ENCODE results near the gene TNFAIP8. TPM values are rescaled to one million over a fixed set of nuclear protein-coding genes. Genes with fewer than 3 reads are reported as not detected.

The TNFAIP8 gene
- total and polyA plus RNA-seq, 9 donors, result 1.4 to 14.6 (median 5.0) TPM

DNA sequence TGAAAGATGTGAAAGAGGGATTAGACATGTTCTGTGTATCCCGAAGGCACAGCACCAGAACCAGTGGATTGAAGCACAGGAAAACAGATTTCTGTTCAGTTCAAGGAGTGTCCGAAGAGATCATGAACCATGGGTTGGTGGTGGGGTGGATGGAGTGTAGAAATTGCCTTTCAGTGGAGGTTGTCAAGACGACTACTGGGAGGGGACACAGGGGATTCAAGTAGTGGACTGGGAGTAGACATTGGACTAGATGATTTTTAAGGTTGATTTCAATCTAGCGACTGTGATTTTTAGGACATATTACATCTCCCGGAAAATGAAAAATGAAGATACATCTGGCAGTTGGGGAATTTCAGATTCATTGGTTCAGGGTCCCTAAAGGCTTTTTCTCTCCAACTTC is 35.9 kb upstream of the TNFAIP8 start:
- WGBS, 3 donors, result 94 to 97% (median 97%) methylated on average over 5 of the region's 5 CpGs
- no peak for DNase-seq
- intact Hi-C loops (cut with DNase I), result no loop called here

DNA sequence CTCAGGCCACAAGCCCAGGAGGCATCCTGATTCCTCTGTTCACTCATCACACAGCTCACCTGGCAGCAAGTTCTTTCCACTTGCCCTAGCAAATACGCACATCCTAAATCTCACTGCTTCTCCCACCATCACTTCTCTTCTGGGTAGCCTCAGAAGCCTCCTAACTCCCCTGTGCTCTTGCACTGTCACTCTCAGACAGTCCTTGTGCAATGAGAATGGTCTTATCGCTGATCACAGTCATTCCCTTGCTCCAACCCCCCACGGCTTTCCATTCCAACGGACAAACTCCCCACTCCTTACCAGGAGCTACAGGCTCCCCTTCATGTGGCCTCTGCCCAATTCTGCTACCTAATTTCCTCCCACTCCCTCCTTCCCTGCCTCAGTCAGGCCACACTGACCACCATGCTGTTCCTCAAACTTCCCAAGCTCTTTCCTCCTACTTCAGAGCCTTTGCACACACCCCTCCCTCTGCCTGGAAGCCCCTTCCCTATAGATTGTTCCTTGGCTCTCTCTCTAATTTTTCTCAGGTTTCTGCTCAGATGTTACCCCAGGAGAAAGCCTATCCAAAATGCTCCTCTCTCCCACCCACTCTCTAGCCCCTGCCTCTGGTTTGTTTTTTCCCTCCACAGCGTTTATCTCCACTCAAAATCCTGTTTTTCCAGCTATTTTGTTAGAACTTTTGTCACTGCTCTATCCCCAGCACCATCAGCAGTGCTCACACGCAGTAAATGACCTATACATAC is 34.1 kb upstream of the TNFAIP8 start:
- Histone ChIP-seq H3K36me3 (no peaks in the 10 kb centered on the region), H3K27ac (no peak overlapping the region), H3K4me1 (ENCODE audit: insufficient read depth) (no peaks in the 10 kb centered on the region), H3K4me3 (no peak overlapping the region), H3K9me3 (no peaks in the 10 kb centered on the region), H3K27me3 (no peaks in the 10 kb centered on the region)
- DNase-seq, result no peak
- 84 to 87% (median 86%) methylated on average over 6 of the region's 6 CpGs for WGBS, 3 donors
- TF ChIP-seq EP300 (IDR thresholded peaks at IDR 0.05), result no peak
- TF ChIP-seq, protein P1, sequence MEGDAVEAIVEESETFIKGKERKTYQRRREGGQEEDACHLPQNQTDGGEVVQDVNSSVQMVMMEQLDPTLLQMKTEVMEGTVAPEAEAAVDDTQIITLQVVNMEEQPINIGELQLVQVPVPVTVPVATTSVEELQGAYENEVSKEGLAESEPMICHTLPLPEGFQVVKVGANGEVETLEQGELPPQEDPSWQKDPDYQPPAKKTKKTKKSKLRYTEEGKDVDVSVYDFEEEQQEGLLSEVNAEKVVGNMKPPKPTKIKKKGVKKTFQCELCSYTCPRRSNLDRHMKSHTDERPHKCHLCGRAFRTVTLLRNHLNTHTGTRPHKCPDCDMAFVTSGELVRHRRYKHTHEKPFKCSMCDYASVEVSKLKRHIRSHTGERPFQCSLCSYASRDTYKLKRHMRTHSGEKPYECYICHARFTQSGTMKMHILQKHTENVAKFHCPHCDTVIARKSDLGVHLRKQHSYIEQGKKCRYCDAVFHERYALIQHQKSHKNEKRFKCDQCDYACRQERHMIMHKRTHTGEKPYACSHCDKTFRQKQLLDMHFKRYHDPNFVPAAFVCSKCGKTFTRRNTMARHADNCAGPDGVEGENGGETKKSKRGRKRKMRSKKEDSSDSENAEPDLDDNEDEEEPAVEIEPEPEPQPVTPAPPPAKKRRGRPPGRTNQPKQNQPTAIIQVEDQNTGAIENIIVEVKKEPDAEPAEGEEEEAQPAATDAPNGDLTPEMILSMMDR (IDR thresholded peaks at IDR 0.05), result no peak
- no peak for TF ChIP-seq POLR2A (IDR thresholded peaks at IDR 0.05)
- intact Hi-C loops (cut with DNase I), result no loop called here

More for the DNA sequence above, 35.9 kb upstream of the TNFAIP8 start:
- TF ChIP-seq, protein P1 (IDR thresholded peaks at IDR 0.05), result no peak
- TF ChIP-seq POLR2A (IDR thresholded peaks at IDR 0.05), result no peak
- TF ChIP-seq EP300 (IDR thresholded peaks at IDR 0.05), result no peak
- no peaks in the 10 kb centered on the region for H3K36me3 ChIP-seq
- no peaks in the 10 kb centered on the region for H3K27me3 ChIP-seq
- no peaks in the 10 kb centered on the region for H3K4me1 ChIP-seq (ENCODE audit: insufficient read depth)
- no peak overlapping the region for H3K4me3 ChIP-seq
- no peaks in the 10 kb centered on the region for H3K9me3 ChIP-seq
- no peak overlapping the region for H3K27ac ChIP-seq

DNA sequence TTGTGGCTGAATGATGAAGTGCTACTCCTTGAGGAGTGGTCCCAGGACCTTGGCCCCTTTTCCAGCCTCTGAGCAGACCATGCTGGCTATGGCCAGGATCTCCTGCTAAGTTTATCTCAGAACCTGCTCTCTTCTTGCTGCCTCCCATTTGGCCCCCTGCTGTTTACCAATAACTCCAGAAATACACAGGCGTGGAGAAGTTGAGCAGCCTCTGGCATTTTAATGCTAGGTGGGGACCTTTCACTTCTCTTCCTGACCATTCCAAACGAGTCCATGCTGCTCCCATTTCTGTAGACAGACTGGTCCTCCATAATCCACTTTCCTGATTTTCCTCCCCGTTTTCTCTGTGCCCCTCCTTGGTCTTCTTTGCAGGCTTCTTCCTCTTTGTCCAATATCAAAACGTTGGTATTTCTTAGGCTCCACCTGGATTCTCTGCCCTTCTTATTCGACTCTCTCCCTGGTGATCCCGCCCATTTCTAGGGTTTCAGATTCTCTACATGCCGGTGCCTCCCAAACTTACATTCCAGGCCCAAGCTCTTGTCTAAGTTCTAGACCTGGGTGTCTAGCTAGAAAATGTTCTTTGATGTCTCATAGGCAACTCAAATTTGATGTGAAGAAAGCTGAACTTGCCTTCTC is 33.4 kb upstream of the TNFAIP8 start:
- Histone ChIP-seq H3K4me1 (ENCODE audit: insufficient read depth) (no peaks in the 10 kb centered on the region), H3K27me3 (no peaks in the 10 kb centered on the region), H3K9me3 (no peaks in the 10 kb centered on the region), H3K36me3 (no peaks in the 10 kb centered on the region), H3K27ac (no peak overlapping the region), H3K4me3 (no peak overlapping the region)
- no peak for DNase-seq
- intact Hi-C loops (cut with DNase I), result no loop called here
- TF ChIP-seq POLR2A (IDR thresholded peaks at IDR 0.05), result no peak
- TF ChIP-seq, protein P1 (IDR thresholded peaks at IDR 0.05), result no peak
- TF ChIP-seq EP300 (IDR thresholded peaks at IDR 0.05), result no peak
- WGBS, 3 donors, result 76 to 83% (median 80%) methylated on average over 7 of the region's 7 CpGs

DNA sequence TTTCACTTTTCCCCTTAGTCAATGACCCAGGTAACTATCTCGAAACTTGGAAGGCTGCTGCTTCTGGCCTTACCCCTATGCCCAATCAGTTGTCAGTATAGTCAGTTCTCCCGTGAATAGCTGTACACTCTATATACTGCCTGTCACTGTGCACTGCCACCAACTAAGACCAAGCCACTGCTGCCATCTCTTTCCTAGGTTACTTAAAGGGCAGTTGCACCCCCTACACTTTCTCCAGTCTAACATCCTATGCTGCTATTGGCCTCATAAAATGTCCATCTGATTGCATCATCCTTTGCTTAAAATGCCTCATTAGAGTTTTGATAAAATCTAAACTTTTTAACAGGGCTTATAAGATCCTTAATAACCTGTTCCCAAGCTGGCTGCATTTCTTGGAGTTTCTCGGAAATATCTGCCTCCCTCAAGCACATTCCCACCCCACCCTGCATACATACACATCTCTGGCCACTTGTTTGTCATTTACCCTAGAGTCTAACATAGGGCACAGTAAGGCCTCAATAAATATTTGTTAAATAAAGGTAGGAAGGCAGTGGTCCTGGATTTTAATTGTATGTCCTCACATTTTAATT is 32.8 kb upstream of the TNFAIP8 start:
- H3K4me3 ChIP-seq, result no peak overlapping the region
- H3K36me3 ChIP-seq, result no peaks in the 10 kb centered on the region
- no peak overlapping the region for H3K27ac ChIP-seq
- no peak for TF ChIP-seq EP300 (IDR thresholded peaks at IDR 0.05)
- TF ChIP-seq, protein P1 (IDR thresholded peaks at IDR 0.05), result no peak
- TF ChIP-seq POLR2A (IDR thresholded peaks at IDR 0.05), result no peak
- intact Hi-C loops (cut with DNase I), result no loop called here
- DNase-seq, result no peak
- 63 to 89% (median 76%) methylated on average over 3 of the region's 3 CpGs for WGBS, 3 donors
- no peaks in the 10 kb centered on the region for H3K9me3 ChIP-seq
- H3K4me1 ChIP-seq (ENCODE audit: insufficient read depth), result no peaks in the 10 kb centered on the region
- no peaks in the 10 kb centered on the region for H3K27me3 ChIP-seq

Measured in ovary (tissue), 9 donors.